ENCODE measurements around the gene DCDC2C.

- no peak for TF ChIP-seq EZH2 (IDR thresholded peaks at IDR 0.05; ENCODE audit: borderline replicate concordance, low read depth, low read length, severe bottlenecking)
- TF ChIP-seq CTCF (IDR thresholded peaks at IDR 0.05; ENCODE audit: extremely low read depth in 1 of 2, insufficient read depth in 1 of 2, low read depth in 1 of 2, low read length in 2 of 2): no peak
- TF ChIP-seq MYC (IDR thresholded peaks at IDR 0.05; ENCODE audit: low read depth, low read length): no peak
- TF ChIP-seq POLR2A (IDR thresholded peaks at IDR 0.05; ENCODE audit: low read depth, low read length): no peak
- no peak for TF ChIP-seq GATA2 (IDR thresholded peaks at IDR 0.05; ENCODE audit: insufficient read depth, insufficient read length, low read depth, low read length)
- TF ChIP-seq MAX (IDR thresholded peaks at IDR 0.05; ENCODE audit: insufficient read depth, insufficient read length): no peak
- no peak for TF ChIP-seq POLR2AphosphoS5 (IDR thresholded peaks at IDR 0.05; ENCODE audit: insufficient read depth, low read depth, low read length)
Observed at GRCh38 chr2:3751806-3752205, 48.4 kb downstream of the DCDC2C start.
